Stimulated activated CD4-positive, alpha-beta T cell treated with anti-CD3 and anti-CD28 coated beads, Interleukin-4, amount 100 ng/mL, for 48 hours (primary cell): Measurements from ENCODE around the gene ZNF219.

Source experiments
- DNase-seq, 2 donors: peaks; one replicate each; pipeline ENCODE4 v3.0.0-alpha.2; 2020; ENCODE audit warnings: low read depth in 2 of 2

Gene ZNF219

DNA sequence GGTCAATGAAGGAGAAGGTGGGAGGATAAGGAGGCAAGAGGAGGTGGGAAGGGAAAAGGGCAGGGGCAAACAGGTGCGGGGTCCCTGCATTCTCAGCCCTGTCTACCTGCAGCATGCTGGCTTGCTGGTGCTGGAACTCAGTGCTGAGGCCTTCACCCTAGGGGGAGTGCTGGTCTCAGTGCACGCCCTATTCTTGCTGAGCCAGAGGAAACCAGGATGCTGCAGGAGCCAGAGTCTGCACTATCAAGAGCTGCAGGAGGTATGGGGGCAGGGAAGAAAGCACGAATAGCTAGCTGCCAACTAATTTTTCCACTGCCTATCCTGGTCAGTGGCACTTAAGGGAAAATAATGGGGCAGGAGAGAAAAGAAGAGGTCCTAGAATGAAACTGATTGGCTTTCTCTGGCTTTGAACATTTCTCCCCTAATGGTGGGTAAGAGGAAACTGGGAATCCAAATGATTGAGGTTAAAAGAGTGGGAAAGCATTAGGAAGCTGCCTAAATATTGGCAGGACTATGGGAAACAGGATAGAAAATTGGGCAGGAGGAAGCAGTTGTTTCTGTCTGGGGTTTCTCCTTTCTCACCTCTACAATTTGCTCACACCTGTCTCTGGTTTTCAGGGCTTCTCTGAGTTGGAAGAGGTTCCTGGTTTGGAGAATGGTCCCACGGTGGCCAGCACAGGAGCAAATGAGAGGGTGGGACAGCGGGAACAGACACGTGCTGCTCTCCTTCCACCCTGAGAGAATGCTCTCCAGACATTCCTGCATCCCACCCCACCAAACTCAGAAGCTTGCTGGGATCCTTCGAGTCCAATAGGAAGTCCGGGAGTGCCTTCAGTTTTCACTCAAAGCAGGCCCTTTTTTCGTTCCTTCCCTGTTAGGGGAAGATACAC lies 4.3 kb upstream of the ZNF219 start:
- DNase-seq: no peak

DNA sequence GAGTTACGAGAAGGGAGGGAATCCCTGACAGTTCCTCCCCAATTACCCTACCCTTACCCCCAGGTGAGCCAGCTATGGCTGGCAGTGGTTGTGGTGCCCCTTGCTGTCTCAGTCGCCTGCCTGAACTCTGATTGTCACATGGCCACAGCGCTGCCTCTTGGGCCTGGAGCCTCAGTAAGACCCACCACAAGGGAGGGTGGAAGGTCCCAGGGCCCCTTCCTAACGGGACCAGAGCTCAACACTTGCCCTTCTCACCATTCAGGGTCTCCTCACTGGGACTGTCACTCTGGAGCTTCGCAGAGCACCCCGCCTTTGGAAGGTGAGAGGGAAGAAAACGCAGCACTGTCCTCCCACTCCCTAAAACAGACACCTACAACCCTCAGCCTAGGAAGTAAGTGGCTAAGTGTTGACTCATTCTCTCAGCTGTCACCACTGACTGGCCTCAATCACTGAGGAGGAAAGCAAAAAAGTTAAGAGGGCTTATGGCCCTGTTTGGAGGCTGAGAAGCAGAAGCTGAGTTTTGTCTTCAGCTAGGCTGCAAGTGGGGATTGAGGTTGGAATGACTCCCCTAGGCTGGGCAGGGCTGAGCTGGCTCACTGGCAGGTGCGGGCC lies 3.5 kb upstream of the ZNF219 start:
- no peak for DNase-seq

DNA sequence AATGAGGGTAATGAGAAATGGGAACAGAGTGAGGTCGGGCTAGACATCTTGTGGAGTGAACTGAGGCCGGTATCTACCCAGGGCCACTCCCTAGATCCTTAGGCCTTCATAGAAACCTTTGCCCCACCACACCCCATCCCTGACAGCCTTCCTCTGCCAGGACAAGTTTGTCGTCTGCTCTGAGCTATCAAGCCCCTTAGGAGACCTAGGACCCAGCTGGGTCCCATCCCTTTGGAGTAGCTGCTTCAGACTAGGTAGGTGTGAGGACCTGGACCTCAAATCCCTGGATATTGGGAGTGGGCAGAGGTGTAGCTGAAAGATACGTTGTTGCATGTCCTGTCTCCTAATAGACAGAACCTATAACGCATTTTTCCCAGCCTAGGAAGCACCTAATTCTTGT lies 2.5 kb upstream of the ZNF219 start, which contains the start of gene TMEM253:
Gene TMEM253, plus strand, starts transcription at position 136 of the 400 bp plus-strand sequence. CDS start 278 bp downstream, outside the sequence.
- no peak for DNase-seq

DNA sequence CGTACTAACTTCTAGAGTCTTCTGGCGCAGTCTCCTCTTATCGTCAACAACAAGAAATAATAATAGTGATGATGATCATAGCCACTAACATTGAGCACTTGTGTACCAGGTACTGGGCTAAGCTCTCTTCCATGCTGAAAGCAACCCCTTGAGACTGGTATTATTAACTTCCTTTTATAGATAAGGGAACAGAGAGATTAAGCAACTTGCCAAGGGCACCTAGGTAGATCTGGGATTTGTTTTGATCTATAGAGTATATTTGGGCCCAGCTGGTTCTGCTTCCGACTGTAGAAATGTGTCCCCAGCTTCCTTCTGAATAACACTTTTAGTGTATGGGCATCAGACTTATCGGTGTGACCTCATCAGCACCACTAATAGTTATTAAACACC lies 1.1 kb upstream of the ZNF219 start:
- DNase-seq: no peak

DNA sequence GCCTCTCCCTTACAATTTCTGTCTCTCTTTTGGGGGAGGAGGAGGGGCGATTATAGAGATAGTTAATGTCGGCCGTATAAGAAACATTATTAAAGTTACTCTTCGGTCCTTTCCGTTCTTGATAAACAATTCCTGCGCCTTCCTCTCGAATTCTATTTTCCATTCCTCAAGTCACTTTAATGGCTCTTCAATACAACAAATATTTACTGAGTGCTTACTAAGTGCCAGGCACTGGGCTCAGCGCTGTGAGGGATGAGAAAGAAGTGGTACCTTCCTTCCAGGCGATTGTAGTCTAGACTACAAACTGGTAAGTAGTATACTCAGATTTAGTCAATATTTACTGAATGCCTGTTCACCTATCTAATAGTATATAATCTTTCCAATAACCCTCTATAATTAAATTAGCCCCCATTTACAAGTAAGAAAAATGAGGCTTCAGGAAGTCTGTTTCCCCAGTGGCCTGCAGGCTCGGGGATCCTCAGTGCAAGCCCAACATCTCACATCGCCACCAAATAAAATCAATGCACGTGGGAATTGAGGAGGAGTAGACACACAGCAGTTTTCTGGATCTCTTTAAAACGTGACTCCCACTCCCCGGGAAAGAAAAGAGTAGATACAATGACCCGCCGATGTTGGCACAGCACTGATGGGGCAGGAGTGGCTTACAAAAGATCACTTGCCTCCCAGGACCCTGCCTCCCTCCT lies 589 bp upstream of the ZNF219 start:
- no peak for DNase-seq

DNA sequence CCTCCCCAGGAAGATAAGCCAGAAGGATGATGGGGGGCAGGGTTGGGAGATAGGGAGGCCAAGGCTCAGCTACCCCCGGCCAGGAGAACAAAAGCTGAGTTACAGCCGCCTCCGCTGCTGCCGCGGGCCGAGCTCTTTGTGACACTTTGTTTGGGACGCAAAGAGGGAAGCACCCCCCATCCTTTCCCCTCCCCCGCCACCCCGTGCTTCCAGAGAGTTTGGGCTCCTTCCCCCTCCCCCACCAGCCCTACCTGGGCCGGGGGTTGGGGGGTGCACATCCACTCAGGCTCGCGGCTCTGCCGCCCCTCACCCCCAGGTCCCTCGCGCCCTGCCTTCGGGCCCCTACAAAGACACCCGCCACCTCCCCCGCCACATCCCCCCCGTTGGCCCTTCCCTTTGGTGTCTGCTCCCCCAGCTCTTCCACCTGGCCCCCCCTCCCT lies 799 bp downstream of the ZNF219 start:
- no peak for DNase-seq

DNA sequence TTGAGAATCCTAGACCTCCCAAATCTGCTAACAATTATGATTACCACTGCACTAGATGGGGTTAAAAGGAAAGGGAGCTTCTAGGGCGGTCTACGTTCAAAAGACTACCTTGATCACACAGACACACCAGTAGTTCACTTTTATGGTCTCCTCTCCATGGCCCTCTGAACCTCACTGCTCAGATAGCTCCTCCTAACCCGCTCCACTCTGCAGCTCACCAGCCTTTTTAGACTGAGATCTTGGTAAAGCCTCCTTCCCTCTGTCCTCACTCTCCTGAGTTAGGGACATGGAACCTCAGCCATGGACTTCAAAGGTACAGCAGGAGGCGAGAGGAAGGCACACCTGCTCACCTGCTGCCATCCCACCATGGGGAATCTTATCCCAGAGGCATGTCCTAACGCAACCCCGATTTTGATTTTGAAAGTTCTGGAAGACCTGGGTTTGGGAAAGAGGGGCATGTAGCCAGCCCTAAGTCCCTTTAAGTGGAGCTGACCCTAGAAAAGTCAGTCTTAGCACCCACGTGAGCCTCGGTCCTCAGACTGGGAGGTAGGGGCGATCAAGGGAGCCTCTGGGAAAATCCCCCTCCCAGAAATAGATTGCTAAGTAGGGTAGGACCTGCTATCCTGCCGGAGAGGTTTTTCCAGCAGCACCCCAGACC lies 1.3 kb downstream of the ZNF219 start:
- no peak for DNase-seq

DNA sequence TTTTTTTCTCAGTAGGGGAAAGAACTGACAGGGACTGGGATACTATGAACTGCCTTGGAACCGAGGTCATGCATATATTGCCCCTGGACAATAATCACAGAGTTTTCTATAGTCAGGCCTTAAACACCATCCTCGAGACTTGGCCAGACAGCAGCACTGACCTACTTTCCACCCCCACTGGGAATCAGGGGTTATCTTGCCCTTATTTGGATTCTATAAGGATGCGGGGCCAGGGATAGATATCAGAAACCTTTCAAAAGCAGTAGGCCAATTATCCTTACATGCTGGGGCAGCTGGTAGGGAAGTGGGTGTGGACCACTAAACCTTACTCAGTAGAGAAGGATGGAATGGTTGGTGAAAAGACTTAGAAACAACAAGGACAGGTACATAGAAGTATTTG lies 2.0 kb downstream of the ZNF219 start:
- no peak for DNase-seq

DNA sequence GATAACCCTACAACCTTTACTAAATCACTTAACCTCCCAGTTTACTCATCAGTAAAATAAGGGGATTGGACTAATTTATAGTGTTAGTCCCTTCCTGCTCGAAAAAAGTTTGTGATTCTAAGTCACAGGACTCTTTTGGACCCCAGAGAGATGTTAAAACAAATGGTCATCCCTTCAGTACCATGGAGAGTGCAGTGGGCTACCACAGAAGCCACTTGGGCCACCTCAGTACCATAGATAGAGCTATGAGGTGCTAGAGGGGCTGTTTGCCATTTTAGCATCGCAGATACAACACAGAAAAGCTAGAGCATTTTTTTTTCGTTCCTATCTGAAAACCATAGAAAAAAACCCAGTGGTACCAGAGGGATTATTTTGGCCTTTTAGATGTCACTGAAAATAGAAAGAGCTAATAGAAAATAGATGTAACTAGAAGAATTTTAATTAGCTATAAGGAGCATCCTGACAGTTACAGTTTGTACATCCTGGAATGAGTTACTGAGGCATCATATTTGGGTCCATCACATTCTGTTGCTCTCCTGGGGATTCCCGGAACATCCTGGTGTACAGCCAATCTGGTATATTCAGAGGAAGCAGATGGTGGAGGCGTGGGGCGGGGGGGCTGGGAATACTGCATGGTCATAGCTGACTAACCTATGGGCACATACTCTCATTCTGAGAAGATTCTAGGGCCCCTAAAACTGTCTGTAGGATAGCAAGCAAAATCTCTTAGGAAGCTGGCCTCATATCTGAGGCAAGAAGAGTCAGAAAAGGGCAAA lies 2.8 kb downstream of the ZNF219 start:
- DNase-seq: no peak

DNA sequence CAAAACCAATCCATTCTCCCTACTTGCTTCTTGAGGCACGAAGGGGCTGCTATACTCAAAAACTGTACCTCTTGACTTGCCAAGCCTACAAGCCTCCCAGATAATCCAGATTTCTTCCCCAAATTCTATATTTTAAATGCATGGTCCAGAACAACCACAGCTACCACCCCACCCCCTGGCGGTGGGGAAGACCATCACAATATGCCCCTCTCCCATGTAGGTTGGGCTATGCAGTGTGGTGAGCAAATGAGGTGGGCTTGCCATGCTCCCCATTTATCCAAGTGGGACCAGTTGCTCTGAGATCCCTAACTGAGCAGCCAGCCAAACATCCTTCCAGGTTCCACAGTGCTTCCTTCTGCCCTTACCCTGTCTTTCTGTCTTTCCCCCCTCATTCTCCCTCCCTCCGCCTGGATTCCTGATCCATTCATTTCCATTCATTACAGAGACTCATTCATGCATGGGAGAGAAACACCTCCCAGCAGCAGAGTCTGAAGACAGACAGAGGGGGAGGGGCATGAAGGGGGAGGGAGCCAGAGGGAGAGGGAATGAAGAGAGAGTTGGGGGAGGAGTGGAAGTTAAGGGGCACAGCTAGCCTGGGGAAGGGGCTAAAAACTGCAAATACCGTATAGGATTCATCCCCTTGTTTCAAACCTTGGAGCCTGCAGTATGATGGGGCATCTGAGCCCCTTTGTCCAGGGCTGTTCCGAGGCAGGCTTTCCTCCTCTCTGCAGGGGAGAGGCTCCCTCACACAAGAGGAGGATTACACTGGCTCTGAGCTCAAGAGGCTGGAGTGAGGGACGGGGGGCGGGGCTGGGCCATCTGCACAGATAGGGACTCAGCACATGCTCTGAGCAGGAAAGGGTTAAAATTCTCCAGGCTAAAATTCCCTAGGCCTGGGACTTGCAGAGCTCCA lies 4.4 kb downstream of the ZNF219 start:
- DNase-seq: no peak

DNA sequence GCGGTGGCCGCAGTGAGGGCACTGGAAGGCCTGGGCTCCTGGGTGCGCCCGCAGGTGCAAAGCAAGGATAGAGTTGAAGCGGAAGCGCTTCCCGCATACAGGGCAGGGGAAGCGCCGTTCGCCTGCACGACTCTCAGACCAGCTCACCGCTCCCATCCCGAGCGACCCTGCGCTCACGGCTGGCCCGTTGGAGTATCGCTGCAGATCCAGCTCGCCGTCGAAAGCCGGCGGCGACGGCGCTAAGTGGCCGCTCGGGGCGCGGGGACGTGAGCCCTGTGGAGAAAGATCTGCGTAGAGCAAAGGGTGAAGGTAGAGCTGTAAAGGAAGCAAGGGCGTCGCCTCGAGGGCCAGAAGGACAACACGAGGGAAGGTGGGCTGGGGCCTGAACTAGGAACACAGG lies 5.4 kb downstream of the ZNF219 start:
- no peak for DNase-seq

DNA sequence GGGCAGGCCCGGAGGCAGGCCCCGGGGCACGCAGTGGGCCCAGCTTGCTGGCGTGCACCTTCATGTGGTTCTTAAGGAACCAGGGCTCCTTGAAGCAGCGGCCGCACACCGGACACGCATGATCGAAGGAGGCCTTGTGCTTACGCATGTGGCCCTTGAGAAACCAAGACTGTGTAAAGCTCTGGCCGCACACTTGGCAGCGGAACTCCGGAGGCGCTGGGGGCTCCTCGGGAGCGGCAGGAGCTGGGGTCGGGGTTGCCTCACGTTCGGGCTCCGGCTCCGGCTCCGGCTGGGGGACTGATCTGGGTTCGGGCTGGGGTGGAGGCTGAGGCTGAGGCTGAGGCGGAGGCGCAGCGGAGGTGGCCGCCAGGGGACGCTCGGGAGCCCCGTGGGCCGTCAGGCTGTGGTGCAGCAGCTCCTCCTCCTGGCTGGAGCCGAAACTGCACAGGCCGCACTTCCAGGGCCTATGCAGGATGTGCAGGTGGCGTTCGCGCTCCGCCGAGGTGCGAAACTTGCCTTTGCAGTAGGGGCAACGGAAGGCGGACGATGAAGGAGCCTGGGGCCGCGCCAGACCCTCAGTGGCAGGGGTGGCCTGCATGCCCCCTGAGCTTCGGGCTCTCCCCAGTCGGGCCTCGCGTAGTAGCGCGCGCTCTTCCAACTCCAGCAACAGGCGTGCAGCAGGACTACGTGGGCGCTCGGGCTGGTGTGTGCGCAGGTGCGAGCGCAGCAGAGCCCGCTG lies 6.0 kb downstream of the ZNF219 start:
- DNase-seq: peak; percentile 82 to 90

DNA sequence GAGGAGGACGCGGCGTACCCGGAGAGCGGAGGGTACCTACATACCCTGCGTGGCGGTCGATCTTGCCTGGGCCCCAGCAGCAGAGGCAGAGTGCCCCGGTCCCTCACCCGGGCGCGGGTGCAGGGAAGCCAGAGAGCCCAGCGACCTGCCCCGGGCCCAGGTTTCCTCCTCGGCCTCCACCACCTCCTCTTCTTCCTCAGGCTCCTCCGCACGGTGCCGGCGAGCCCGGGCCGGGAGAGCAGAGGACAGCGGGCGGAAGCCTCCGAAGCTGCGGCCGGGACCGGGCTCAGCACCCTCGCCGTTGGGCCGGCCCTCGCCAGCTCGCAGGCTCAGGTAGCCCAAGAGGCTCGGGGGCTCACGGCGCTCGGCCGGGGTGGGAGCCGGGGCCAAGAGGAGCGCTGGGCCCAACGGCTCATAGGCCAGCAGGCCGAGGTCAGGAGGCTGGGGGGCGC lies 6.6 kb downstream of the ZNF219 start:
- no peak for DNase-seq

DNA sequence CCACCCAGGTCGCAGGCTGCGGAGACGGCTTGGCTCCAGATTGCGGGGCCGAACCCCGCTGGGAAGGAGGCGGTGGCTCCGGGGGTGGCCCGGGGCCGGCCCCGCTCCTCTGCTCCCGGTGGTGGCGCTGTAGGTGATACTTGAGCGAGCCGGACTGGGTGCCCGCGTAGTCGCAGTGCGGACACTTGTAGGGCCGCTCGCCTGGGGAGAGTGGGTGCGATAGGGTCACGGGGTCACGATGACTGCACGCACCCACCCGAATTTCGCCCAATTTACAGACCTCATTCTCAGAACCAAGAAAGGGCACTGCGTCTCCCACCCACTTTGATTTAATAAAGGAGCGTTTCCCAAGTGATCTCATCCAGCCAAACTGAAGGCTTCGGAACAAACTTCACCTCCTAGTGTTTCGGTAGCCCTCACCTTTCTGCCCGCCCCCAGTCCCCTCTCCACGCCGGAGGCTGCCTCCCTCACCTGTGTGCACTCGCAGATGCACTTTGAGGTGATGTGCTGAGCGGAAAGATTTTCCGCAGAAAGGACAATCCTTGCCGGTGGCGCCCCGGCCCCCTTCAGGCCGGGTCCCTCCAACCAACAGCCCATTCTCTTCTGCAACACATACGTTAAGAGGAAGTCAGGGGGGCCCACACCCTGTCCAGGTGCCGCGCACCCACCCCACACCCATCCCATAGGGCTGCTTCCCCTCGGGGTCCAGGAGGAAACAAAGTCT lies 7.4 kb downstream of the ZNF219 start:
- no peak for DNase-seq

DNA sequence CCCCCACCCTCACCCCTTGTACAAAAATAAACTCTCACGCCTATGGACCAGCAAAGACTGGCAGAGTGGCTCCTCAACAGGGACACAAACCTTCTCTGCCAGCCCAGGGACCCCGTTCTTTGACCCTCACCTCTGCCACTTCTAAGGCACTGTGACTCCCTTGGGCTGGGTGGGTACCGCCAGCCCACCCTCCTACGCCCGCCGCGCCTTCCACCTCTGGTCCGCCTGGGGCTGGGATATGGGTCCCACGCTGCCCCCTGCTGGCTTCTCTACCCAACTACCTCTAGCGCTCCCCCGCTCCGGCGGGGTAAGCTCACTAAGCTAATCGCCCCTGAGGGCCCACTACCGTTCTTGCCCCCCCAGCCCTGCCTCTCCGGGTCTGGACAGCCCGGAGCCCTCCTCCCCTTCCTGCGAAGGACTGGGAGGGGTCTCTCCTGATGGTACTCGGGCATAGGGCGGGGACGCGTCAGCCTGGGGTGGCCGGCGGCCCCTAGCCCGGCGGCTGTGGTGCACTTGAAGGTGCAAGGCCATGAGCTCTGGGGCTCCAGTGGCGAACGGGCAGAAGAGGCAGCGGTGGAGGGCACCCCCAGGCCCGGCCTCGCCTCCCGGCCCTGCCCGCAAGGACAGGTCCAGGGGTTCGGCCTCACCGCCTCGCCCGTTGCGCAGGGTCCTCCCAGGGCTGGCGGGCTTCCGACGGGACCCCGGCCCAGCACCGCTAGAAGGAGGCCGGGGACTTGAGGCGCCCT lies 8.1 kb downstream of the ZNF219 start:
- peak in 1 of 2 donors; percentile 53 for DNase-seq

DNA sequence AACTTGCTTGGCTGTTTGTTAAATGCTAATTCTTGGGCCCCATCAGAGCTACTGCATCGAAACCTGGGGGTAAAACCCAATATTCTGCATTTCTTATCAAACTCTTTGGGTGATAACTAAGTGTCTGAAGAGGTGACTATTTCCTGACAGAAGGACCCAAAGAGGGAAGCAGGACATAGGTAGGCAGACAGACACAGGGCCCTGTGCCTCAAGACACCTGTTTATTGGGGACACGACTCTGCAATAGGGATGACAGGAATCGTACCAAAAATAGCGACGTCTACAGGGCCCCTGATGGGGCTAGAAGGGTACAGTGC lies 8.6 kb downstream of the ZNF219 start:
- no peak for DNase-seq

DNA sequence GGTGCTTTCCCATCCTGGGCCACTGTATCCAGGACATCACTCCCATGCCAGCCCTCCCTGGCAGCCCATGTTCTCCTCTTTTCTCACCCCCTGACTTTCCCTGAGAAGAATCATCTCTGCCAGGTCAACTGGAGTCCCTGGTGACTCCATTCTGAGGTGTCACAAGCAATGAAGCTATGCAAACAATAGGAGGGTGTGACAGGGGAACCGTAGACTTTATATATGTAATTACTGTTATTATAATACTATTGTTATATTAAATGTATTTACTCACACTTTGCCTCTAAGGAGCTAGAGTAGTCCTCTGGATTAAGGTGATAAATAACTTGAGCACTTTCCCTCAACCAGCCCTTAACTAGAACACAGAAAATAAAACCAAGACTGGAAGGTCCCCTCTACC lies 9.2 kb downstream of the ZNF219 start:
- DNase-seq: no peak

DNA sequence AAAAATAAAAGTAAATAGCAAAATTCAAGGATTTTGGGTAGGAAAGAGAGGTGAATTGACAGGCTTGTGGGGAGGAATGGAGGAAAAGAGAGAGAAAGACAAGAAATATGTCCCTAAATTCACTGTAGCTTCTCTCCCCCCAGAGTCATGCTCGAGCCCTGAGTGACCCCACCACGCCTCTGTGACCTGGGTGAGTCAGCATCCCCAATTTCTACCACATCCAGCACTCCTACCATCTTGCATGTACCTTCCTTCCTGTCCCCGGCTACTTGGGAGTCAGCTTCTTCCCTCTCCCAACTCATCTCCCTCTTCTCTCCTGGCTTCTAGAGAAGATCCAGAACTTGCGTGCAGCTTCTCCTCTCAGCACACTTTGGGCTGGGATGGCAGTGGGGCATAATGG lies 9.8 kb downstream of the ZNF219 start:
- no peak for DNase-seq
